ENCODE data around the gene RAB40C. TPM values are rescaled to one million over a fixed set of nuclear protein-coding genes. Genes with fewer than 3 reads are reported as not detected.

The RAB40C gene
- total and polyA plus RNA-seq, 10 of the 15 experiments (the other 5 are each of a cell fraction or from before 2014, with no cell fraction given) = 0.06 to 12.8 (median 4.6) TPM

DNA sequence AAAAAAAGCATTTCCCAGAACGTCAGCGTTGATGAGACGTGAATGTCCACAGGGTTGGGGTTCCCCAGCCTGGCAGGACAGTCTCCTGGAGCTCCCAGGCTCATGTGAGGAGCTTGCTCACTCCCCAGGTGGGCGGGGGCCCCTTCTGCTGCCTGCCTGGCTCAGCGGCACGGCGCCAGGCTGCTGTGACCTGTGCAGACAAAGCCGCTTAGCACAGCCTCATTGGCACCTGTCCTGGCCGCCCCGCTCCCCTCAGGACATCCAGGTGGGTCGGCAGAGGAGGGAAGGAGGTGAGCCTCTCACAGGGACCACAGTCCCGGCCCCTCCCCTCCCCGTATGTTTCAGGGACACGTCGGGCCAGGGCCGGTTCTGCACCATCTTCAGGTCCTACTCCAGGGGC lies 28.0 kb downstream of the RAB40C start:
- Histone ChIP-seq H3K27me3 (replicated peaks in 1 of 2; ENCODE audit: control insufficient read depth in 2 of 2, insufficient read depth in 2 of 2, low read length in 1 of 2) (no peaks in the 10 kb centered on the region), H3K4me3 (no peak overlapping the region), H3K4me1 (ENCODE audit: control insufficient read depth, insufficient read depth, low read length) (no peaks in the 10 kb centered on the region), H3K9me3 (replicated peaks; ENCODE audit: control insufficient read depth, insufficient read depth, low read length) (no peaks in the 10 kb centered on the region), H3K4me2 (ENCODE audit: control insufficient read depth, insufficient read depth) (no peak overlapping the region), H3K79me2 (ENCODE audit: control insufficient read depth, insufficient read depth, low read length) (no peaks in the 10 kb centered on the region), H3K27ac (ENCODE audit: control insufficient read depth, insufficient read depth) (no peak overlapping the region), H4K20me1 (ENCODE audit: control insufficient read depth, insufficient read depth) (no peaks in the 10 kb centered on the region), H3K36me3 (ENCODE audit: control insufficient read depth in 2 of 2, insufficient read depth in 2 of 2, low read length in 1 of 2) (no peaks in the 10 kb centered on the region), H3K9ac (ENCODE audit: control insufficient read depth, insufficient read depth, low read length) (no peak overlapping the region), H2AFZ (ENCODE audit: control insufficient read depth, low read depth, low read length) (no peak overlapping the region)
- ChIA-PET POLR2A (no interaction called here), SMC1A (ENCODE audit: uncharacterized antibody, unreplicated experiment) (no interaction called here), CTCF (no interaction called here), RAD21 (ENCODE audit: unreplicated experiment) (no interaction called here)
- ATAC-seq (no peak), DNase-seq (ENCODE audit: low read depth, low spot score) (no peak), FAIRE-seq (no peak)
- intact Hi-C loops (cut with micrococcal nuclease; ENCODE audit: unreplicated experiment) (no loop called here), in situ Hi-C loops (cut with MboI) (no loop called here)
- no TSS peak for BruUV-seq (replicated peaks)
- WGBS (ENCODE audit: insufficient coverage, insufficient replicate concordance, low lambda C conversion rate, missing lambda C conversion rate) = 78% methylated on average over 16 of the region's 16 CpGs
- TF ChIP-seq, protein P1, sequence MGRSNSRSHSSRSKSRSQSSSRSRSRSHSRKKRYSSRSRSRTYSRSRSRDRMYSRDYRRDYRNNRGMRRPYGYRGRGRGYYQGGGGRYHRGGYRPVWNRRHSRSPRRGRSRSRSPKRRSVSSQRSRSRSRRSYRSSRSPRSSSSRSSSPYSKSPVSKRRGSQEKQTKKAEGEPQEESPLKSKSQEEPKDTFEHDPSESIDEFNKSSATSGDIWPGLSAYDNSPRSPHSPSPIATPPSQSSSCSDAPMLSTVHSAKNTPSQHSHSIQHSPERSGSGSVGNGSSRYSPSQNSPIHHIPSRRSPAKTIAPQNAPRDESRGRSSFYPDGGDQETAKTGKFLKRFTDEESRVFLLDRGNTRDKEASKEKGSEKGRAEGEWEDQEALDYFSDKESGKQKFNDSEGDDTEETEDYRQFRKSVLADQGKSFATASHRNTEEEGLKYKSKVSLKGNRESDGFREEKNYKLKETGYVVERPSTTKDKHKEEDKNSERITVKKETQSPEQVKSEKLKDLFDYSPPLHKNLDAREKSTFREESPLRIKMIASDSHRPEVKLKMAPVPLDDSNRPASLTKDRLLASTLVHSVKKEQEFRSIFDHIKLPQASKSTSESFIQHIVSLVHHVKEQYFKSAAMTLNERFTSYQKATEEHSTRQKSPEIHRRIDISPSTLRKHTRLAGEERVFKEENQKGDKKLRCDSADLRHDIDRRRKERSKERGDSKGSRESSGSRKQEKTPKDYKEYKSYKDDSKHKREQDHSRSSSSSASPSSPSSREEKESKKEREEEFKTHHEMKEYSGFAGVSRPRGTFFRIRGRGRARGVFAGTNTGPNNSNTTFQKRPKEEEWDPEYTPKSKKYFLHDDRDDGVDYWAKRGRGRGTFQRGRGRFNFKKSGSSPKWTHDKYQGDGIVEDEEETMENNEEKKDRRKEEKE (IDR thresholded peaks at IDR 0.05) = no peak
- TF ChIP-seq CUX1 (IDR thresholded peaks at IDR 0.05; ENCODE audit: insufficient replicate concordance, low read depth, low read length) (no peak), IRF4 (IDR thresholded peaks at IDR 0.05; ENCODE audit: low read depth, low read length) (no peak), SREBF1 (IDR thresholded peaks at IDR 0.05; ENCODE audit: low read length) (no peak), MYC (IDR thresholded peaks at IDR 0.05; ENCODE audit: insufficient read depth, insufficient read length, insufficient replicate concordance, low read length, severe bottlenecking) (no peak), CREM (IDR thresholded peaks at IDR 0.05; ENCODE audit: low read depth) (no peak), TAF1 (IDR thresholded peaks at IDR 0.05; ENCODE audit: borderline replicate concordance, low read depth, low read length) (no peak), USF2 (IDR thresholded peaks at IDR 0.05; ENCODE audit: borderline replicate concordance, low read depth, low read length) (no peak), FOXK2 (IDR thresholded peaks at IDR 0.05) (no peak)
- TF ChIP-seq, protein P2, sequence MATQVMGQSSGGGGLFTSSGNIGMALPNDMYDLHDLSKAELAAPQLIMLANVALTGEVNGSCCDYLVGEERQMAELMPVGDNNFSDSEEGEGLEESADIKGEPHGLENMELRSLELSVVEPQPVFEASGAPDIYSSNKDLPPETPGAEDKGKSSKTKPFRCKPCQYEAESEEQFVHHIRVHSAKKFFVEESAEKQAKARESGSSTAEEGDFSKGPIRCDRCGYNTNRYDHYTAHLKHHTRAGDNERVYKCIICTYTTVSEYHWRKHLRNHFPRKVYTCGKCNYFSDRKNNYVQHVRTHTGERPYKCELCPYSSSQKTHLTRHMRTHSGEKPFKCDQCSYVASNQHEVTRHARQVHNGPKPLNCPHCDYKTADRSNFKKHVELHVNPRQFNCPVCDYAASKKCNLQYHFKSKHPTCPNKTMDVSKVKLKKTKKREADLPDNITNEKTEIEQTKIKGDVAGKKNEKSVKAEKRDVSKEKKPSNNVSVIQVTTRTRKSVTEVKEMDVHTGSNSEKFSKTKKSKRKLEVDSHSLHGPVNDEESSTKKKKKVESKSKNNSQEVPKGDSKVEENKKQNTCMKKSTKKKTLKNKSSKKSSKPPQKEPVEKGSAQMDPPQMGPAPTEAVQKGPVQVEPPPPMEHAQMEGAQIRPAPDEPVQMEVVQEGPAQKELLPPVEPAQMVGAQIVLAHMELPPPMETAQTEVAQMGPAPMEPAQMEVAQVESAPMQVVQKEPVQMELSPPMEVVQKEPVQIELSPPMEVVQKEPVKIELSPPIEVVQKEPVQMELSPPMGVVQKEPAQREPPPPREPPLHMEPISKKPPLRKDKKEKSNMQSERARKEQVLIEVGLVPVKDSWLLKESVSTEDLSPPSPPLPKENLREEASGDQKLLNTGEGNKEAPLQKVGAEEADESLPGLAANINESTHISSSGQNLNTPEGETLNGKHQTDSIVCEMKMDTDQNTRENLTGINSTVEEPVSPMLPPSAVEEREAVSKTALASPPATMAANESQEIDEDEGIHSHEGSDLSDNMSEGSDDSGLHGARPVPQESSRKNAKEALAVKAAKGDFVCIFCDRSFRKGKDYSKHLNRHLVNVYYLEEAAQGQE (IDR thresholded peaks at IDR 0.05; ENCODE audit: low read depth, low read length) = no peak
- TF ChIP-seq, protein P3, sequence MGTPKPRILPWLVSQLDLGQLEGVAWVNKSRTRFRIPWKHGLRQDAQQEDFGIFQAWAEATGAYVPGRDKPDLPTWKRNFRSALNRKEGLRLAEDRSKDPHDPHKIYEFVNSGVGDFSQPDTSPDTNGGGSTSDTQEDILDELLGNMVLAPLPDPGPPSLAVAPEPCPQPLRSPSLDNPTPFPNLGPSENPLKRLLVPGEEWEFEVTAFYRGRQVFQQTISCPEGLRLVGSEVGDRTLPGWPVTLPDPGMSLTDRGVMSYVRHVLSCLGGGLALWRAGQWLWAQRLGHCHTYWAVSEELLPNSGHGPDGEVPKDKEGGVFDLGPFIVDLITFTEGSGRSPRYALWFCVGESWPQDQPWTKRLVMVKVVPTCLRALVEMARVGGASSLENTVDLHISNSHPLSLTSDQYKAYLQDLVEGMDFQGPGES (IDR thresholded peaks at IDR 0.05) = no peak
